ENCODE measurements around the gene CDR2.
A peak's percentile ranks its signal among the peaks of the same experiment; 100 is the strongest.
"Not testable (repeated sequence)": the region's sequence is repeated elsewhere in the genome, so short reads cannot be mapped to it uniquely, and the experiment has no call there.

Gene CDR2

GRCh38 chr16:22374311-22375116 lies at the start of gene CDR2:
Gene CDR2, minus strand, starts transcription at chr16:22374619. Its CDS starts 310 bp downstream, at chr16:22374309.
- peak; percentile 97 for DNase-seq

GRCh38 chr16:22423716-22424115 lies 49.3 kb upstream of the CDR2 start:
- DNase-seq: no peak

- no peak for DNase-seq
These were observed 46.7 kb upstream of the CDR2 start for GRCh38 chr16:22421136-22421535.

- DNase-seq: no peak
These were observed 46.3 kb upstream of the CDR2 start for GRCh38 chr16:22420606-22421135.

GRCh38 chr16:22419908-22420307 lies 45.5 kb upstream of the CDR2 start:
- DNase-seq: no peak

GRCh38 chr16:22418826-22419225 lies 44.4 kb upstream of the CDR2 start:
- no peak for DNase-seq

- not testable (repeated sequence) for DNase-seq
These were observed 43.4 kb upstream of the CDR2 start for GRCh38 chr16:22417798-22418197.

- no peak for DNase-seq
These were observed 42.6 kb upstream of the CDR2 start for GRCh38 chr16:22417019-22417418.

GRCh38 chr16:22413819-22414218 lies 39.4 kb upstream of the CDR2 start:
- DNase-seq: no peak

GRCh38 chr16:22407486-22407885 lies 33.1 kb upstream of the CDR2 start:
- DNase-seq: no peak

GRCh38 chr16:22402191-22402590 lies 27.8 kb upstream of the CDR2 start:
- no peak for DNase-seq

GRCh38 chr16:22400900-22401299 lies 26.5 kb upstream of the CDR2 start:
- no peak for DNase-seq

GRCh38 chr16:22397931-22398330 lies 23.5 kb upstream of the CDR2 start:
- no peak for DNase-seq

GRCh38 chr16:22397464-22397863 lies 23.0 kb upstream of the CDR2 start:
- DNase-seq: no peak

GRCh38 chr16:22395960-22396359 lies 21.5 kb upstream of the CDR2 start:
- no peak for DNase-seq

- no peak for DNase-seq
These were observed 19.7 kb upstream of the CDR2 start for GRCh38 chr16:22394121-22394520.

GRCh38 chr16:22388101-22388644 lies 13.8 kb upstream of the CDR2 start:
- no peak for DNase-seq

- DNase-seq: no peak
These were observed 12.6 kb upstream of the CDR2 start for GRCh38 chr16:22386976-22387375.

GRCh38 chr16:22385196-22385595 lies 10.8 kb upstream of the CDR2 start:
- no peak for DNase-seq

GRCh38 chr16:22383827-22384226 lies 9.4 kb upstream of the CDR2 start:
- DNase-seq: no peak

GRCh38 chr16:22381392-22381791 lies 7.0 kb upstream of the CDR2 start:
- DNase-seq: no peak

GRCh38 chr16:22380529-22380928 lies 6.1 kb upstream of the CDR2 start:
- DNase-seq: no peak

GRCh38 chr16:22379656-22380055 lies 5.2 kb upstream of the CDR2 start:
- DNase-seq: no peak

GRCh38 chr16:22375963-22376640 lies 1.7 kb upstream of the CDR2 start:
- no peak for DNase-seq
